Hepatic stellate cell (primary cell): Measurements from ENCODE around the gene TCP11X1.
"Not testable (repeated sequence)": the region's sequence is repeated elsewhere in the genome, so short reads cannot be mapped to it uniquely, and the experiment has no call there.

Source experiments
- DNase-seq: peaks from one replicate; pipeline ENCODE4 v3.0.0; 2011; ENCODE audit warnings: low spot score

TCP11X1 gene

GRCh38 chrX:102214986-102215385 is at the start of gene TCP11X1:
TCP11X1 (plus strand) TSS chrX:102215301.
- not testable (repeated sequence) for DNase-seq

DNA sequence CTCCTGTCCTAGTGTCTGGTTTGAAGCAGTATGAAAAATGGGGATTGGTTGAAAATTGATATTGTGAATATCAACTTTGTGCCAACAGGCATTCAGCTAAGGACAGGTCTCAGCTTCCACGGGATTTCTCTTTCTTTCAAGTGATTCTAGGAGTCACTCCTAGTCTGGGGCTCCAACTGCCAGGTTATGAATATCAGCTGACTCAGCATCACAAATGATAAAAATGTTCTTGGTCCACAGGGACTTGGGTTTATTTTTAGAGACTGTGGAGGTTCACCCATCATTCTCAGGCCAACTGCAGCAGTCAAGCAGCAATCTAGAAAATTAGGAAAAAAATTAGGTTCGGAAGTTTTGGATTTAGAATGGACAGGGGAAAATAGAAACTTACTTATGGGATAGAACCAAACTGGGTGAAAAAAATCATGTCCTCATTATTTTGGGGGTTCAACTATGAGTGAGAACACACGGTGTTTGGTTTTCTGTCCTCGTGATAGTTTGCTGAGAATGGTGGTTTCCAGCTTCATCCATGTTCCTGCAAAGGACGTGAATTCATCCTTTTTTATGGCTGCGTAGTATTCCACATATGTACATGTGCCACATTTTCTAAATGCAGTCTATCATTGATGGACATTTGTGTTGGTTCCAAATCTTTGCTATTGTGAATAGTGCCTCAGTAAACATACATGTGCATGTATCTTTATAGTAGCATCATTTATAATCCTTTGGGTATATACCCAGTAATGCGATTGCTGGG is 29.0 kb upstream of the TCP11X1 start:
- DNase-seq: no peak

DNA sequence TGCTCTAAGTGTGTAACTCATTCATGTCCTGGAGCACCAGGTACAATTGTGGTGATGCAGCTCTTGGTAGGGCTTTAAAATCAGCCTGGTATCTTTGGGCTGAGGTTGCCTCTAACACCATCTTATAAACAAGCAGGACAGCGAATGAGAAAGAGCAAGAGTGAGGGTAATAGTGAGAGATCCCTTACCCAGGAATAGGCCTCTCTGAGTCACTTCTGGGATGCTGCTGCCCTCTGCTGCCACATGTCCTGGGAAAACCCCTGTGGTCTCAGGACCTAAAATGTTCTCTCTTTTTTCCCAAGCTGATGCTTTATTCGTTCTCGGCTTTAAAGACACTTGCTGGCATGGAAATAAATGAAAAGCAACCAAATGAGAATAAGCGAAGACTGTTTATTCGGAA is 7.2 kb upstream of the TCP11X1 start:
- DNase-seq: not testable (repeated sequence)

DNA sequence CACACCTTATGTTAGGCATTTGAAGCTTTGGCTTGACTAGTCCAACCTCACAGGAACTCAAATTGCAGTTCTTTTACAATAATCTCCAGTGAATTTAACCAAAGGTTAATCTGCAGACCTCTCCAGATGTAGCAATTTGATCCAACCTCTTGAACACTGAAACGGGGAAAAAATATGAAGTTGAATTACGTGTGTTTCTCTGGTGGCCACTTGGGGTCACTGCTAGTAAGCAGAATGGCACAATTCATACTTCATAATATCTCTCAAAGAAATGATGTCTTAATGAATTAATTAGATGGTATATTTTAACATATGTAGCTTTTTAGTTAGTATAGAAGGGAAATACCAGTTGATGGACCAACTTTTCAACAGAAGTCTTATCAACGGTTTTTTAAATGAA is 1.4 kb downstream of the TCP11X1 start:
- DNase-seq: not testable (repeated sequence)

DNA sequence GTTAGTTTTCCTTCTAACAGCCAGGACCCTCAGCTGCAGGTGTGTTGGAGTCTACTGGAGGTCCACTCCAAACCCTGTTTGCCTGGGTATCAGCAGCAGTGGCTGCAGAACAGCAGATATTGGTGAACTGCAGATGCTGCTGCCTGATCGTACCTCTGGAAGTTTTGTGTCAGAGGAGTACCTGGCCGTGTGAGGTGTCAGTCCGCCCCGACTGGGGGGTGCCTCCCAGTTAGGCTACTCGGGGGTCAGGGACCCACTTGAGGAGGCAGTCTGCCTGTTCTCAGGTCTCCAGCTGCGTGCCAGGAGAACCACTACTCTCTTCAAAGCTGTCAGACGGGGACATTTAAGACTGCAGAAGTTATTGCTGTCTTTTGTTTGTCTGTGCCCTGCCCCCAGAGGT is 20.6 kb downstream of the TCP11X1 start:
- not testable (repeated sequence) for DNase-seq

- not testable (repeated sequence) for DNase-seq
Measured at GRCh38 chrX:102240265-102240664, 25.2 kb downstream of the TCP11X1 start.

GRCh38 chrX:102246893-102247292 is 31.8 kb downstream of the TCP11X1 start, which contains the start of gene NXF2:
NXF2 (plus strand) TSS chrX:102247167; CDS start chrX:102307079, 59,912 bp downstream.
- DNase-seq: not testable (repeated sequence)

DNA sequence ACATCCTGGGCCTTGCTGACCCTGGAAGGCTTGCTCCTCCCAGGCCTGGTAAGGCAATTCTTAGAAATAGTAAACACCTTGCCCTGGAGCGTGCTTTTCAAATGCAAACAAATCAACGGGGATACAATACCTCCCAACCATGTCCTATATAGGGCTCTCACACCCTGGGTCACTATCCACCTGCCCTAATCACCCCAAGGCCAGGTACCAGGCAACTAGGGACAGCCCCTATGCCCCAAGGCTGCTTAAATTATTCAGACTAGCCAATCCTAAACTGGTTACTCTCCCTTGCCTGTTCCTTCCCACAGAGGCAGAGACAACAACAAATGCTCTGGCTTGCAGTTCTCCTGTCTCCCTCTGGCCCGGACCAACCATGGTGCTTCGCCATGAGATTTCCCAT is 57.1 kb downstream of the TCP11X1 start:
- not testable (repeated sequence) for DNase-seq
